ENCODE results near the gene LAMB3. TPM values are rescaled to one million over a fixed set of nuclear protein-coding genes. Genes with fewer than 3 reads are reported as not detected.

LAMB3 gene
- total and polyA plus RNA-seq, 10 of the 15 experiments (the other 5 are each of a cell fraction or from before 2014, with no cell fraction given) = 0.04 to 1.8 (median 0.10) TPM; not detected in 1

- TF ChIP-seq BCLAF1 (IDR thresholded peaks at IDR 0.05) = no peak
- TF ChIP-seq DPF2 (IDR thresholded peaks at IDR 0.05) = 0 out of 2 replicates have a peak, but pooled peaks have one; percentile 51
- no peak for TF ChIP-seq SMARCA5 (IDR thresholded peaks at IDR 0.05)
- no peak for TF ChIP-seq BCL11A (IDR thresholded peaks at IDR 0.05; ENCODE audit: low read depth, low read length)
- TF ChIP-seq RELA (IDR thresholded peaks at IDR 0.05; ENCODE audit: borderline replicate concordance, partially characterized antibody) = no peak
- no peak; the same call in 1 of the 2 replicates for TF ChIP-seq ZBTB40 (IDR thresholded peaks at IDR 0.05; ENCODE audit: borderline replicate concordance)
- TF ChIP-seq CUX1 (IDR thresholded peaks at IDR 0.05; ENCODE audit: insufficient replicate concordance, low read depth, low read length) = no peak
- no peak for TF ChIP-seq ZNF622 (IDR thresholded peaks at IDR 0.05)
- TF ChIP-seq HCFC1 (IDR thresholded peaks at IDR 0.05; ENCODE audit: low read length) = no peak
- TF ChIP-seq ATF7 (IDR thresholded peaks at IDR 0.05; ENCODE audit: low read depth) = peak; percentile 69
- TF ChIP-seq TCF3 (IDR thresholded peaks at IDR 0.05; ENCODE audit: borderline replicate concordance, insufficient read depth, low read depth, low read length) = no peak
- peak; percentile 91 for TF ChIP-seq ZNF687 (IDR thresholded peaks at IDR 0.05)
Observed at GRCh38 chr1:209657140-209657879, 5.1 kb upstream of the LAMB3 start (continued).
